ENCODE results near the gene ANKRD53. TPM values are rescaled to one million over a fixed set of nuclear protein-coding genes. Genes with fewer than 3 reads are reported as not detected.
"Not testable (repeated sequence)": the region's sequence is repeated elsewhere in the genome, so short reads cannot be mapped to it uniquely, and the experiment has no call there.

The ANKRD53 gene
- total RNA-seq, 1 experiment from 2014 or later, result not detected

DNA sequence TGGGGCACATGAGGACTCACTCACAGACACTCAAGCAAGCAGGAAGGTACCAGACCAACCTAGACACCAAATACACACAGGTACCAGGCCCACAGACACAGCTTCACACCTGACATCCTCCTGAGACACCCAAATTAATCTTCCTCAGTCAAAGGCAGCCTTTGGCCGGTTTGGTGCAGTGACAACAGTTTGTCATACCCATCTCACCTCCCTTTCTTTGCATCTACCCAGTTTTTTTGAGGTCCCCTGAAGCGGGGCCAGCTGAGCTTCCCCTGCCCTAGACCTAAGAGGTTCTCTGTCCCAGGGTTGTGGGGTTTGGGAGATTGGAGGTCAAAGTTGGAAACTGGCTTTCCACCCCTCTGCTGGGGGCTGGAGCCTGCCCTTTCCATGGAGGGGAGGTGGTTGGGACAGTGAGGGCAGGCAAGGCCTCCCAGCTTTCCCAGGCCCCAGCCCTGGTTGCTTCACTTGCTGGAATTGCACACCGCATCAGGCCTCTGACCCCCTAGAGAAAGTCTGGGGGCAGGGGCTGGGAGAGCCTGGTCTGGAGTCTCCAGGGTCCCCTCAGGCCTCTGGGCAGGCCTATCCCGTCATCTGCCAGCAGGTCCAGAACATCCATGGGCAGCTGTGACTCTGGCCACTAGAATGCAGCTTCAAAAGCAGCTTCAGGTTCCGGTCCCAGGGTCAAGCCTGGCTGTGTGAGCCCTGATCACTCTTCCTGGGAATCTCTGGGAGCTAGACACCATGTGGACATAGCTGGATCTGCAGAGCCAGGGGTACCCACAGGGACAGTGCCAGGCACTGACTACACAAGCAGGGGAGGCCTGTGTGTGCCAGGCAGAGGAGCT, 28.7 kb downstream of the ANKRD53 start:
- H3K4me1 ChIP-seq (replicated peaks), result no peaks in the 10 kb centered on the region
- H3K27me3 ChIP-seq (replicated peaks), result no peaks in the 10 kb centered on the region
- H3K36me3 ChIP-seq, result no peaks in the 10 kb centered on the region
- no peak for DNase-seq (ENCODE audit: low read depth in 1 of 2, low spot score in 2 of 2)
- H3K27ac ChIP-seq, result no peak overlapping the region
- no peak overlapping the region for H3K4me3 ChIP-seq
- no peaks in the 10 kb centered on the region for H3K9me3 ChIP-seq (replicated peaks)

GRCh38 chr2:71008342-71008741, 29.9 kb downstream of the ANKRD53 start:
- Histone ChIP-seq H3K9me3 (replicated peaks) (no peaks in the 10 kb centered on the region), H3K36me3 (no peaks in the 10 kb centered on the region), H3K27me3 (replicated peaks) (no peaks in the 10 kb centered on the region), H3K27ac (no peak overlapping the region), H3K4me1 (replicated peaks) (no peaks in the 10 kb centered on the region), H3K4me3 (no peak overlapping the region)
- DNase-seq (ENCODE audit: low read depth in 1 of 2, low spot score in 2 of 2), result no peak

DNA sequence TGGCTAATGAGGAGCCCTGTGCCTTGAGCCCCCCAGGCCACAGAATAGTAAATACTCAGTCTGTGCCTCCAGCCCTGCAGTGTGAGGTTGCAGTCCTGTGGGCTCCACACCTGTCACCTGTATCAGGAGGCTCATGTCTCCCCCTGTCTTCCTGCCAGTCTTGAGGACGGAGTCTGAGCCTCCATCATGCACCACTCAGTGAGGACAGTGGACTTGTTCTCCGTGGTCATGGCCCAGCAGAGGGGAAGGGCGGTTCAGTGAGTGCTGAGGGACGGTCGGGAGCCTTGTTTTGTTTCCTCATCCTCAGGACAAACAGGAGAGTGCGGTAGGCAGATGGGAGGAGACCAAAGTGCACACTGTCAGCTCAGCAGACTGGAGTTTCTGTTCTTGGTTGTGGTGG, 33.4 kb downstream of the ANKRD53 start:
- H3K4me3 ChIP-seq; H3K9me3 ChIP-seq (replicated peaks); H3K27me3 ChIP-seq (replicated peaks); DNase-seq (ENCODE audit: low read depth in 1 of 2, low spot score in 2 of 2); H3K27ac ChIP-seq; H3K4me1 ChIP-seq (replicated peaks); H3K36me3 ChIP-seq: not testable (repeated sequence)

GRCh38 chr2:71018625-71019024, 40.2 kb downstream of the ANKRD53 start:
- DNase-seq (ENCODE audit: low read depth in 1 of 2, low spot score in 2 of 2), result no peak
- Histone ChIP-seq H3K36me3 (no peaks in the 10 kb centered on the region), H3K9me3 (replicated peaks) (no peaks in the 10 kb centered on the region), H3K27me3 (replicated peaks) (no peaks in the 10 kb centered on the region), H3K27ac (no peak overlapping the region), H3K4me1 (replicated peaks) (no peaks in the 10 kb centered on the region), H3K4me3 (no peak overlapping the region)

- not testable (repeated sequence) for H3K9me3 ChIP-seq (replicated peaks); H3K4me3 ChIP-seq; H3K36me3 ChIP-seq; H3K27me3 ChIP-seq (replicated peaks); H3K4me1 ChIP-seq (replicated peaks); DNase-seq (ENCODE audit: low read depth in 1 of 2, low spot score in 2 of 2); H3K27ac ChIP-seq
These were observed 41.6 kb downstream of the ANKRD53 start for GRCh38 chr2:71019989-71020388.

DNA sequence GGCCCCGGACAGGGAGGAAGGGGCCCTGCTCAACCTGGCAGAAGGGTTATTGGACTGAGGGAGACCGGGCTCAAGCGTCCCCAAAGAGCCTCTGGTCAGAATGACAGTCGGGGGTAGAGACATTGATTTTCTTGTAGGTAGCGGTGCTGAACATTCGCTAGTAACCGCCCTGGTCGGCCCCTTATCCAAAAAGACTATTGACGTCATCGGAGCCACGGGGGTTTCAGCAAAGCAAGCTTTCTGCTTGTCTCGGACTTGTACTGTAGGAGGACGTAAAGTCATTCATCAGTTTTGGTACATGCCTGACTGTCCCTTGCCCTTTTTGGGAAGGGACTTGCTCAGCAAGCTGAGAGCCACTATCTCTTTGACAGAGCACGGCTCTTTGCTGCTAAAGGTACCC, 43.0 kb downstream of the ANKRD53 start:
- H3K27me3 ChIP-seq (replicated peaks); H3K36me3 ChIP-seq; H3K4me1 ChIP-seq (replicated peaks); DNase-seq (ENCODE audit: low read depth in 1 of 2, low spot score in 2 of 2); H3K9me3 ChIP-seq (replicated peaks); H3K27ac ChIP-seq; H3K4me3 ChIP-seq: not testable (repeated sequence)

DNA sequence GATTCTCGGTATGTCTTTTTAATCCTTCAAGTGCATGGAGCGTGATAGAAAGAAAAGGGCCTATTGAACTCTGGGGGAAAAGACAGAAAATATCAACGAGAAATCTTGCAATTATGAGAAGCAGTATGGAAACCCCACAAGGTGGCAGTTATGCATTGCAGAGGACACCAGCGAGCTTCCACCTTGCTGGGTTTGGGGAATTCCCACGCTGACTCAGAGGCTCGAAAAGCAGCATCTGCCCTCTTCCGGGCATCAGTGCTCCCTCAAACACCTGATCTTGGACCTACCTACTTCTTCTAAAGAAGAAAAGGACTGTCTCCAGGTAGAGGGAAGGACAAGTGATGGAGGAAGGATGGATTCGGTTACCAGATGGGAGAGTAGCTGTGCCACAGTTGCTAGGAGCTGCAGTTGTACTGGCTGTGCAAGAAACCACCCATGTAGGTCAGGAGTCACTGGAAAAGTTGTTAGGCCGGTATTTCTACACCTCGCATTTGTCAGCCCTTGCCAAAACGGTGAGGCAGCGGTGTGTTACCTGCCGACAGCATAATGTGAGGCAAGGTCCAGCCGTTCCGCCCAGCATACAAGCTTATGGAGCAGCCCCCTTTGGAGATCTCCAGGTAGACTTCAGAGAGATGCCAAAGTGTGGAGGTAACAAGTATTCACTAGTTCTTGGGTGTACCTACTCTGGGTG, 45.3 kb downstream of the ANKRD53 start:
- H3K27me3 ChIP-seq (replicated peaks); H3K36me3 ChIP-seq; H3K27ac ChIP-seq; H3K4me3 ChIP-seq; H3K9me3 ChIP-seq (replicated peaks); DNase-seq (ENCODE audit: low read depth in 1 of 2, low spot score in 2 of 2); H3K4me1 ChIP-seq (replicated peaks): not testable (repeated sequence)

Other genes starting within 250 kb of the ANKRD53 start
- gene ADD2, start 210.4 kb upstream of the ANKRD53 start, total RNA-seq (2014; rRNA removed; shearing (Covaris generic)), result not detected in 2 replicates
- gene FIGLA, start 188.0 kb upstream of the ANKRD53 start, total RNA-seq (2014; rRNA removed; shearing (Covaris generic)), result not detected in 2 replicates
- not detected in 2 replicates for gene CLEC4F, start 158.0 kb upstream of the ANKRD53 start, total RNA-seq (2014; rRNA removed; shearing (Covaris generic))
- not detected in 2 replicates for gene CD207, start 142.8 kb upstream of the ANKRD53 start, total RNA-seq (2014; rRNA removed; shearing (Covaris generic))
- gene VAX2, start 78.1 kb upstream of the ANKRD53 start, total RNA-seq (2014; rRNA removed; shearing (Covaris generic)), result not detected in 2 replicates
- gene ATP6V1B1, start 42.7 kb upstream of the ANKRD53 start, total RNA-seq (2014; rRNA removed; shearing (Covaris generic)), result not detected in 2 replicates
- gene TEX261, start 16.2 kb downstream of the ANKRD53 start, total RNA-seq (2014; rRNA removed; shearing (Covaris generic)), result 19.1 and 50.5 TPM in 2 replicates
- gene NAGK, start 90.0 kb downstream of the ANKRD53 start, total RNA-seq (2014; rRNA removed; shearing (Covaris generic)), result 35.8 and 48.0 TPM in 2 replicates
- gene MCEE, start 151.6 kb downstream of the ANKRD53 start, total RNA-seq (2014; rRNA removed; shearing (Covaris generic)), result 6.2 and 9.6 TPM in 2 replicates
- gene MPHOSPH10, start 152.0 kb downstream of the ANKRD53 start, total RNA-seq (2014; rRNA removed; shearing (Covaris generic)), result 30.2 and 44.1 TPM in 2 replicates
- gene PAIP2B, start 248.5 kb downstream of the ANKRD53 start, total RNA-seq (2014; rRNA removed; shearing (Covaris generic)), result 0.25 and 0.34 TPM in 2 replicates

Measured in SJSA1 (cell line).